Measurements from ENCODE around the gene DKK2.
"Not testable (repeated sequence)": the region's sequence is repeated elsewhere in the genome, so short reads cannot be mapped to it uniquely, and the experiment has no call there.

The DKK2 gene

DNA sequence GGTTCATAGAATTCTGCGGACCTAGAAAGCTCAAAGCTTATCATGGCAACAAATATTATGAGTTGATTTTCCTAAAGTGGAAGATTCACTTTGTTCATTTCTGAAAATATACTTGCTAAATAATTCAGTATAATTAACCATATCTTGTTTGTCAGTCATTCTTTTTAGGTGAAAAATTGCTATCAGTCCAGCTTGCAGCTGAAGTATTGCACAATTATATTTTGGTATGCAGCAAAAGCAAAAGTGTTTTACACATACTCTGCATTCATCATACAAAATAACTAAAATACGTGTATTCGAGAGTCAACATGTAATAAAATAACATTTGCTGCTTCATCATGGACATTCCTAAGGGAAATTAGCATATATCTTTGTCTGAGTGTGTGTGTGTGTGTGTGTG is 24.8 kb downstream of the DKK2 start:
- no peak for DNase-seq

- DNase-seq = no peak
These were observed 26.7 kb downstream of the DKK2 start for GRCh38 chr4:107009196-107009968.

GRCh38 chr4:107008115-107008514 is 28.0 kb downstream of the DKK2 start:
- DNase-seq = no peak

DNA sequence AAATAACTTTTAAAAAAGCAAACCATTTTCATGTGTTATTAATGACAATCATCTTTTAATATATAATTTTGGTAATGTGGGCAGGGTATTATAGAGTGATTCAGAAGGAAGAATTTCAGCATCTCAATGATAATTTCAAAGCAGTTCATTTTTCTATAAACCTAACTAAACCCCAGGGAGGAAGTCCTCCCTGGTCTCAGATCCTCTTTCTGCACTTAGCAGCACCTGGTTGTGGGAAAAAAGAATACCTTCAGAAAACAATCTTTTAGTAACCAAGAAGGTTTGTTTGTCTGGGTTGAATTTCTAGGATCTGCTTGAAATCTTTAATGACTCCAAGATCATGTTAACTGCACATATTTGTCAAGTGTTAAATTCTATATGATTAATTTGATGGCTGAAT is 29.9 kb downstream of the DKK2 start:
- no peak for DNase-seq

- DNase-seq = no peak
These were observed 39.6 kb downstream of the DKK2 start for GRCh38 chr4:106996490-106996889.

DNA sequence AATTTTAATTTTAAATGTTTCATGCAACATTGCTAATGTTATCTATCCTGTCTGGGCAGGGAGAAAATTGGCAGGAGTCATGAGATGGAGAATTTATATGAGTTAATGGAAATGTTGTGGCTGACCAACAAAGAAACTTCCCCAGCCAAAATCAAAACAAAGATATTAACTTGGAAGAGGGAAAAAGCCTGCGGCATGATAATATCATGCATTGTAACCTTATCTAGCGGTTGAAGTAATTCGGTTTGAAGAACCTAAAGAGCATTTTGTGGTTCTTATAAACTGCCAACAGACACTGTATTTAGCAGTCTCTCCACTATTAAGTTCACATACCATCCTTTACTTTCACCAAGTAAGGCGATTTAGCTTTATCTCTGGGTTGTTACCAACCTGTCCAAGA is 42.3 kb downstream of the DKK2 start:
- DNase-seq = no peak

GRCh38 chr4:106987311-106987710 is 48.8 kb downstream of the DKK2 start:
- no peak for DNase-seq

DNA sequence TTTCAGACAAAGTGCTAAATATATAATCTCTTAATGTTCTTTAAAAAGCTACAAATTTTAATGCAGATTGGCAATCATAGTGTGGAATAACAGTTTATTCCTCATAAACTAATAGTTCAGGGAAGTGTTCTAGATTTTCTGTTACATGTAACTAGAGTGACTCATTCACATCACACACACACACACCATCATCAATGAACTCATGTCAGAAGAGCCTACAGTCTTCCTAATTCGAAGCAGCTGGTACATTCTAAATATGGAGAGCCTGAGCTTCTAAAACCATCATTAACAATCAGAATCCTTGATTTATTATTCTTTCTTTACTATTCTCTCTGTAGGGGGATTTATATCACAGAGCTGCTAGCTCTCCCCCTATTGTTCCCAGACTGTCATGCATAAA is 49.6 kb downstream of the DKK2 start:
- no peak for DNase-seq

DNA sequence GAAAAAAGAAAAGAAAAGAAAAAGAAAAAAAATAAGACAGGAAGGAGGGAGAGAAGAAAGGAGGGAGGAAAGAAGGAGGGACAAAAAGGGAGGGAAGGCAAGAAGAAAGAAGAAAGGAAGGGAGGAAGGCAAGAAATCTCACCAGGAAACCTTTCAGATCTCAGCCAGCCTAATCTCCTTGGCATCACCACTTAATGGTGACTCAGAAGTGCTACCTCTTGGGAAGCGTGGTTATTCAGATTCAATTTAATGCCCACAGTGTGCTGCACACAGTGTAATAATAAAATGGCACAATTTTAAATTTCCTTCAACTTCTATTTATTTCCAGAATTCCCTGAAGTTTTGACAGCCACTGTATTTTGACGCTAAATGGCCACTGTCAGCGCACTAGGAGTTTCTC is 50.3 kb downstream of the DKK2 start:
- DNase-seq = no peak

- no peak for DNase-seq
These were observed 53.4 kb downstream of the DKK2 start for GRCh38 chr4:106982711-106983211.

- no peak for DNase-seq
These were observed 54.7 kb downstream of the DKK2 start for GRCh38 chr4:106981431-106981830.

DNA sequence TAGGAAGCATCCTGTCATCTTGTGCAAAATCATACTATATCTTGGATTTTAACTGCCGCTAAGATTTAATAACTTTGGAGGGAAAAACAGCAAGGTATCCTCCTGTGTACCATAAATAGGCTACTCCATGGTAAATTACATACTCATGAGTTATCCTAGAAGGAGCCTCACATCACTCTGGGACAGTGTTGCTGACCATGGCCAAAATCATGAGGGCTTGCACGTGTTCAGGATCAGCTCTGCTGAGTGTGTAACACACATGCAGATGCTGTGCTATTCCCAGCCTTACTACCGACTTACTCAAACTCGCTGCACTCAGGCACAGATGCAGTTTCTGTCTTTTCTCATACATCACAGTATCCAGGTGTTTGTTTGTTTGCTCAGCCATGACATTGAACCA is 56.6 kb downstream of the DKK2 start:
- no peak for DNase-seq

- DNase-seq = no peak
These were observed 57.9 kb downstream of the DKK2 start for GRCh38 chr4:106978046-106978774.

- no peak for DNase-seq
These were observed 64.5 kb downstream of the DKK2 start for GRCh38 chr4:106971636-106972035.

DNA sequence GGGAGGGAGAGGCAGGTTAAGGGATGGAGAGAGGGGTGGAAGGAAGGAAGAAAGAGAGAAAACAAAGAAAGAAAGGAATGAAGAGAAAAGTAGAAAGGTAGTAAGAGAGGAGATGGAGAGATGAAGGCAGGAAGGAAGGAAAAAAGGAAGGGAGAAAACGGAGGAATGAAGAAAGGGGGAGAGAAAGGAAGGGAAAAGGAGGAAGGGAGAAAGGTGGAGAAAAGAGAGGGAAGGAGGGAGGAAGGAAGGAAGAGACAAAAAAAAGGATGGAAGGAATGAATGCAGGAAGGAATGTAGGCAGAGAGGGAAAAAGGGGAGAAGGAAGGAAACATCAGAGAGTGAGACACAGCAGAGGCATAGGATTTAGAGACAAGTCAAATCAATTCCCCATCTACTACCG is 68.2 kb downstream of the DKK2 start:
- no peak for DNase-seq

GRCh38 chr4:106953036-106953705 is 82.9 kb downstream of the DKK2 start:
- no peak for DNase-seq

- no peak for DNase-seq
These were observed 84.2 kb downstream of the DKK2 start for GRCh38 chr4:106951891-106952290.

GRCh38 chr4:106941841-106942240 is 94.3 kb downstream of the DKK2 start:
- no peak for DNase-seq

DNA sequence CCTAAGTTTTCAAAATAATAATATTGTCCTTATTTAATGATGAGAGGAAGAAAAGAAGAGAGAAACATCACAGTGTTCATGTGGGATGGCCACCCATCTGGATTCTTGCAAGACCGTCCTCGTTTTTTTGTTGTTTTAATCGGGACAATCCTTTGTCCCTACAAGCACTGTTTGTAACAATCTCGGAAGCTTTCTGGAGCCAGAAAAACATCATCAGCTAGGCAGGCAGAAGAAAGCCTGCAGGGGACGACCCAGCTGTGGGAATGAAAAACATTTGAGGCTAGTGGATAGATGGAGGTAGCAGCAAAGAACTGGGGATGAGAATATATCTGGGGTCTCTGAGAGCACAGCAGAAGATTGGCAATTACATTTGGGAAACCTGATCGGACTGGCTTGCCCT is 105.6 kb downstream of the DKK2 start:
- no peak for DNase-seq

DNA sequence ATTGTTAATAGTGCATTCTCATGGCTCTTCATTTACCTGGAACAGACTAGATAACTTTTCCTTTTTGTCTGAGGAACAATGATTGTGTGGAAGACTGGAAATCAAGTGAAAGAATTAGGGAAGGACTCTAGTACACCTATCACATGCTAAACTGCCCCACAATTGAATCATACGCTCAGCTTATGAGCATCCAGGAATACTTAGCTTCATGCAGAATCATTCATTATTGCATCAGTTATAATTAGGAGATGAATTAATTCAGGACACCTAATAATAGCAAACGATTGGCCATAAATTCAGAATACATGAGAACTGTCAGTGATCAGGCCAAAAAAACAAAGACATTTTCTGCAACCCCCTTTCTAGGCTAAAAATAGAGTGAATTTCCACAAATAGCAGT is 106.9 kb downstream of the DKK2 start:
- DNase-seq = no peak

DNA sequence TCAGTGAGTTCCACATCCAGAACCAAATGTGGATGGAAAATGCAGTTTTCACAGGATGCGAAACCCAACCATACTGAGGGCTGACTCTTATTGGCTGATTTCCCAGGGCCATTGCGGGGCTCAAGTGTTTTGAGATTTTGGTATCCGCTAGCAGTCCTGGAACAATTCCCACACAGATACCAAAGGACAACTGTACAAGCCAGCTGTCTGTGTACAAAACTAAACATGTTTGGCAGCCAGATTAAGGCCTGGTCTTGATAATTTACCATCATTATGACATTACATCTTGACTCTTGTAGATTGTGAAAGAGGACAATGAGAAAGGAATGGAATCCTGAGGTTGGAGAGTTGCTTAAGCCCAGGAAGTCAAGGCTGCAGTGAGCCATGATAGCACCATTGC is 121.9 kb downstream of the DKK2 start:
- DNase-seq = no peak

GRCh38 chr4:106909486-106910188 is 126.5 kb downstream of the DKK2 start:
- no peak for DNase-seq

- DNase-seq = not testable (repeated sequence)
These were observed 128.1 kb downstream of the DKK2 start for GRCh38 chr4:106908049-106908448.
